Measurements from ENCODE around the gene NFAT5. TPM values are rescaled to one million over a fixed set of nuclear protein-coding genes. Genes with fewer than 3 reads are reported as not detected.

The NFAT5 gene
- total and polyA plus RNA-seq, 2 donors (not counting 3 experiments of a cell fraction or from before 2014, with no cell fraction given), result 17.2 to 49.5 TPM

DNA sequence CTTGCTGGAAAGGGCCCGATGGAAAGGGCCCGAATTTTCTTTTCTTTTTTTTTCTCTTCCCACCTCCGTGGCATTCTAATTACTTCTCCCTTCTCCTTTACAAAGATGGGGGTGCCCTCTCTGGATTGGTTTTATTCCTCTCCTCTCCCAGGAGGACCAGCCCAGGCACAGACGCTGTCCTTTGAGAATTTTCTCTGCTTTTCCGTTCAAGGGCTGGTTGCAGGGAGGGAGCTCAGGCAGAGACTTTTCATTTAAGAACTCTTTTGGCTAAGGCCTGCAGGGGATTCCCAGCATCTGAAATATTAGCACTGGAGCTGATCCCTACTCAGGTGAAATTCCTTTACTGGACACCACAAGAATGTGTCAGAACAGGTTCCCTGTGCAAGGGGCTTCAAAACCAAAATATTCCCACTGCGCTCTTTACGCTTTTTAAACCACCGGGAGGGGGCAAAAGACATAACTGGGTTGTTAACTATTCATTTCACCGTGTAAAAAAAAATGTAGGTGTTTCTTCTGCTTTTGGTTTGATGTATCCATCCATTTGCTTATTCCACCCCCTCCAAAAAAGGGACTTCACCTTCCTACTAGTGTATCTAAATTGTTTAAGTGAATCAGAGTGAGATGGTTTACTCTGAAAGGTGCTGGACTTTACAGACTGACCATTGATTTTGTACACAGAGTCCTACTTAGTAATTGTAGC is 1.4 kb downstream of the NFAT5 start:
- no peaks in the 10 kb centered on the region for H3K9me3 ChIP-seq (replicated peaks; ENCODE audit: control insufficient read depth, insufficient read depth, low read length)
- peaks cover 0 to 4% of the 10 kb centered on the region in 2 experiments for H3K36me3 ChIP-seq (ENCODE audit: control insufficient read depth in 2 of 2, extremely low read depth in 1 of 2, insufficient read depth in 2 of 2, low read length in 2 of 2)
- peak overlapping the region; percentile 63 for H3K27ac ChIP-seq (ENCODE audit: insufficient read depth, low read depth, low read length)
- no peaks in the 10 kb centered on the region for H4K20me1 ChIP-seq (replicated peaks; ENCODE audit: control insufficient read depth, extremely low read depth, insufficient read depth, low read length)
- no peak for TF ChIP-seq POLR2AphosphoS5 (IDR thresholded peaks at IDR 0.05; ENCODE audit: insufficient read depth, low read depth, low read length)
- TF ChIP-seq, protein P1, sequence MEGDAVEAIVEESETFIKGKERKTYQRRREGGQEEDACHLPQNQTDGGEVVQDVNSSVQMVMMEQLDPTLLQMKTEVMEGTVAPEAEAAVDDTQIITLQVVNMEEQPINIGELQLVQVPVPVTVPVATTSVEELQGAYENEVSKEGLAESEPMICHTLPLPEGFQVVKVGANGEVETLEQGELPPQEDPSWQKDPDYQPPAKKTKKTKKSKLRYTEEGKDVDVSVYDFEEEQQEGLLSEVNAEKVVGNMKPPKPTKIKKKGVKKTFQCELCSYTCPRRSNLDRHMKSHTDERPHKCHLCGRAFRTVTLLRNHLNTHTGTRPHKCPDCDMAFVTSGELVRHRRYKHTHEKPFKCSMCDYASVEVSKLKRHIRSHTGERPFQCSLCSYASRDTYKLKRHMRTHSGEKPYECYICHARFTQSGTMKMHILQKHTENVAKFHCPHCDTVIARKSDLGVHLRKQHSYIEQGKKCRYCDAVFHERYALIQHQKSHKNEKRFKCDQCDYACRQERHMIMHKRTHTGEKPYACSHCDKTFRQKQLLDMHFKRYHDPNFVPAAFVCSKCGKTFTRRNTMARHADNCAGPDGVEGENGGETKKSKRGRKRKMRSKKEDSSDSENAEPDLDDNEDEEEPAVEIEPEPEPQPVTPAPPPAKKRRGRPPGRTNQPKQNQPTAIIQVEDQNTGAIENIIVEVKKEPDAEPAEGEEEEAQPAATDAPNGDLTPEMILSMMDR (IDR thresholded peaks at IDR 0.05; ENCODE audit: extremely low read depth in 1 of 2, insufficient read depth in 1 of 2, low read depth in 1 of 2, low read length in 2 of 2), result no peak
- TF ChIP-seq JUN (IDR thresholded peaks at IDR 0.05; ENCODE audit: borderline replicate concordance, insufficient read depth, insufficient read length, low read depth), result no peak
- no peak for TF ChIP-seq GATA2 (IDR thresholded peaks at IDR 0.05; ENCODE audit: insufficient read depth, insufficient read length, low read depth, low read length)
- TF ChIP-seq FOS (IDR thresholded peaks at IDR 0.05; ENCODE audit: borderline replicate concordance, insufficient read depth, low read length), result no peak
- no peak for TF ChIP-seq POLR2A (IDR thresholded peaks at IDR 0.05; ENCODE audit: low read depth, low read length)
- ChIA-PET CTCF (interaction anchor here (0.6 to 2.2 kb wide), 5 partner anchors 16 to 171 kb away, joined by 3 to 15 read pairs (median 5); no protein-coding TSS in a partner anchor), POLR2A (no interaction called here)
- H3K79me2 ChIP-seq (ENCODE audit: control insufficient read depth, insufficient read depth, low read length), result peaks cover 55% of the 10 kb centered on the region
- H3K4me3 ChIP-seq (replicated peaks in 1 of 3; ENCODE audit: insufficient read depth in 1 of 3, low read depth in 1 of 3, low read length in 3 of 3), result peak overlapping the region; percentile 73 to 95 (median 93)
- TSS peak; percentile 45 for BruUV-seq (replicated peaks)
- peak overlapping the region; percentile 92 for H3K9ac ChIP-seq (replicated peaks; ENCODE audit: extremely low read depth, insufficient read depth, low read length)
- DNase-seq (ENCODE audit: low read depth, low spot score), result peak; percentile 67
- intact Hi-C loops (cut with micrococcal nuclease), result loop anchor here (5.0 kb wide), 2 partner anchors 70 to 255 kb away; partner anchors contain the start of gene VPS4A
- dilution Hi-C loops (cut with MboI; ENCODE audit: extremely low pct_ligation_motif_present, low sequenced_read_pairs), result no loop called here
- H3K4me1 ChIP-seq (ENCODE audit: control insufficient read depth, extremely low read depth, insufficient read depth, low read length), result peaks cover 31% of the 10 kb centered on the region
- peak; percentile 53 for FAIRE-seq
- H2AFZ ChIP-seq (ENCODE audit: low read depth, low read length), result peak overlapping the region; percentile 89
- no peaks in the 10 kb centered on the region for H3K9me1 ChIP-seq (replicated peaks; ENCODE audit: control insufficient read depth, extremely low read depth, insufficient read depth, low read length)
- peak overlapping the region; percentile 99 for H3K4me2 ChIP-seq (ENCODE audit: insufficient read depth, low read length)
- H3K27me3 ChIP-seq (ENCODE audit: control insufficient read depth in 2 of 2, insufficient read depth in 2 of 2, low read length in 2 of 2), result no peaks in the 10 kb centered on the region

All from endothelial cell of umbilical vein (primary cell).